GM04503 (cell line): ENCODE results near the gene PRDM16.
"Not testable (repeated sequence)": the region's sequence is repeated elsewhere in the genome, so short reads cannot be mapped to it uniquely, and the experiment has no call there.

Experiments
- DNase-seq: peaks from one replicate; pipeline ENCODE4 v3.0.0-alpha.2; 2012; ENCODE audit warnings: low read depth

The PRDM16 gene

GRCh38 chr1:3082051-3082450, 13.0 kb downstream of the PRDM16 start:
- no peak for DNase-seq

DNA sequence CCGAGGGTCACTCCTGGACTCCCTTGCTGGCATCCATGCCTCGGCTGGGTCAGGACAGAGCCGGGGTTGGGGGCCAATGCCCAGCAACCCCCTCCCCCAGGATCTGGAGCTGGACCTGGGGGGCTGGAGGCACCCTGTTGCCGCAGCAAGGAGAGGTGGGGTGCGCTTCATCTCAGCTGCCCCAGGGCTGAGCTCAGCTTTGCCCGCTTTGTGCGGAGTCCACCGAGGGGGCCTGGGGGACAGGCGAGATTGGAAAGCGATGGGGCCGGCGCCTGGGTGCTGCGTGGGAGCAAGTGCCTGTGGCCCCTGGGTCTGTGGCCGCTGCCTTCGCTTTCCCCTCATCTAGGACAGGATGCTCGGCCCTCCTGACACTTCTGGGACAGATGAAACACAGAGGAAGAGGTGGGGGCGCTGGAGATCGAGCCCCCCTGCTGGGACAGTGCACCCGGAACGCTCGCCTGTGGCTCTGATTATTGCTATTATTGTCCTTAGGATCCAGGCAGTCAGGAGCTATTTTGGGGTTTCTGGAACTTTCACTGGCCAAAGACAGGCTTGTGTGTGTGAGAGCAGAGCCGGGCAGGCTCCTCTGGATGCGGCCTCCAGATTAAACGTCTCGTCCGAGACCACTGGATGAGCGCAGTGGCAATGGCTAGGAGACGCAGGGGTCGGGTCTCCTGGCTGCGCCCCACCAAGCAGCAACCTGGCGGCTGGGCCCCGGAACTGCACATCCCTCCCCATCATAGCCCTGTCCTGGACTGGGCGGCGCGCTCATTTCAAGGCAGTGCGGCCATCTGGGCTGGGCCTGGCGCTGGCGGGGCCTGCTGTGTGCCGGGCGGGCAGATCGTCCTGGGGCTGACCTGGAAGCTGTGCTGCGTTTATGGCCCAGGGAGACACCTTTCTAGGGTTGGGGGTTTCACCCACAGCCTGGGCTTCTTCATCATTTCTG, 13.8 kb downstream of the PRDM16 start:
- no peak for DNase-seq

DNA sequence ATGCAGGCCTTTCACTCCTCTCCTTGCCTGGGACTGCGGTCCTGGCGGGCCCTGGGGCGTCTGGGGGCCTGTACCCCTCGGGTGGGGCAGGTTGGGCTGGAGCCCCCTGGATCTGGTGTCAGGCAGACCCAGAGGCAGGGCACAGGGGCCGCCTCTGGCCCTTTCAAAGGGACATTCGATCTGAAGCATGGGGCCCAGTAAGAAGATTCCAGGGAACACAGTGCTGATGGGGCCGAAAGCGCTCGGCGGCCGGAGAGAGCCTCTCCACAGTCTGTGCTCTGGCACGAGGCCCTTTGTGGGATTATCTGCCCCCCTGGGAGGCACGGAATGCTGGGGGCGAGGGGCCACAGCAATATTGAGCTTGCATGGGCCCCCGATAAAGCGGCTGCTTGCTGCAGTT, 15.2 kb downstream of the PRDM16 start:
- no peak for DNase-seq

- DNase-seq, result no peak
Observed at GRCh38 chr1:3084726-3085125, 15.7 kb downstream of the PRDM16 start.

GRCh38 chr1:3085721-3086120, 16.7 kb downstream of the PRDM16 start:
- no peak for DNase-seq

GRCh38 chr1:3086272-3086974, 17.4 kb downstream of the PRDM16 start:
- DNase-seq, result no peak

DNA sequence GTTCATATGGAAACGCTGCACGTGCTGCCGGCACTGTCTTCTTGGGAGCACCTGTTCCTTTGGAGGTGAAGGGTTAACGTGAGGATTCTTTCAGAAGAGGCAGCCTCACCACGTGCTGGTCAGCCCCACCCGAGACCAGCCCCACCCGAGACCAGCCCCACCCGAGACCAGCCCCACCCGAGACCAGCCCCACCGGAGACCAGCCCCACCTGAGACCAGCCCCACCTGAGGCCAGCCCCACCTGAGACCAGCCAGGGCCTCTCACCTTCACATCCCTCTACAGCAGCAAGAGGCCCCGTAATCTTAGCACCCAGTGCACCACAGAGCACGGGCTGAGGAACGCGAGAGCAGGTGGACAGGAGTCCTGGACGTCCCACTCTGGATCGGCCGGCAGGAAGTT, 18.0 kb downstream of the PRDM16 start:
- no peak for DNase-seq

DNA sequence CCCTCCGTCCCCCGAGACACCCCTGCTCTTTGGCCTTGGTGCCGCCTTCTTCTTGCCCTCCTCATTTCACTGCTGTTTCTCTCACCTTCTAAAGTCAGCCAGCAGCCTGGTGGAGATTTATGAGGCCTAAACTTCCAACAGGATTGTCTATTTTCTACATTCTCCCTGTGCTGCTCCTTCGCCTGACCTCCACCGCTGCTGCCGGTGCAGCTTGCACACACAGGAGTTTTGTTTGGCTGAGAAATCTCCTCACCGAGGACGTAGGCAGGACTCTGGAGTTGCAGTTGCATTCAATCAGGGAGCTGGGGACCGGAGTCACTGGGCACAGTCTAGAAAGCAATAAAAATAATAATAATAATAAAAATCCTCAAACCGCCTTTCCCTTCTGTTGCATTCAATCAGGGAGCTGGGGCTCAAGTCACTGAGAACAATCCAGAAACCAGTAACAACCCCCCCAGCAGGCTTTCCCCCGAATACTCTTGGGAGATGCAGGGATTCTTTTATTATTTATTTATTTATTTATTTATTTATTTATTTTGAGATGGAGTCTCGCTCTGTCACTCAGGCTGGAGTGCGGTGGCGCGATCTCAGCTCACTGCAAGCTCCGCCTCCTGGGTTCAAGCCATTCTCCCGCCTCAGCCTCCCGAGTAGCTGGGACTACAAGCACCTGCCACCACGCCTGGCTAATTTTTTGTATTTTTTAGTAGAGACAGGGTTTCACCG, 19.1 kb downstream of the PRDM16 start:
- not testable (repeated sequence) for DNase-seq

DNA sequence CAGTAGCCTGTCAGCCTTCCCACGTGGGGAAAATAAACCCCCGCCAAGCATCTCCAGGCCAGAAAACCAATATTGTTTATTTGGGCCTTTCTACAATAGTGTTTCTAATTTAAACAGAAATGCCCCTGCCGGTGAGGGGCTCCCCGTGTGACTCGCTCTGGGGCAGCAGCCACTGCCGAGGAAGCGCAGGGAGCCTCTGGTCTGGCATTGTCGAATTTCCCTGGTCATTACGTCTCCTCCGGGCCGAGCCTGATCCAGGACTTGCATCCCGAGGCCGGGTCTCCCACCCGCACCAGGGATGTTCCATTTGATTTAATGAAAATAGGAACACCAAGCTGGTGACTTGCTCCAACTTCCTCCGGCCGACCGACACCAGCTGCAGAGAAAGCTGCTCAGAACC, 20.5 kb downstream of the PRDM16 start:
- no peak for DNase-seq

GRCh38 chr1:3091334-3091733, 22.3 kb downstream of the PRDM16 start:
- no peak for DNase-seq

DNA sequence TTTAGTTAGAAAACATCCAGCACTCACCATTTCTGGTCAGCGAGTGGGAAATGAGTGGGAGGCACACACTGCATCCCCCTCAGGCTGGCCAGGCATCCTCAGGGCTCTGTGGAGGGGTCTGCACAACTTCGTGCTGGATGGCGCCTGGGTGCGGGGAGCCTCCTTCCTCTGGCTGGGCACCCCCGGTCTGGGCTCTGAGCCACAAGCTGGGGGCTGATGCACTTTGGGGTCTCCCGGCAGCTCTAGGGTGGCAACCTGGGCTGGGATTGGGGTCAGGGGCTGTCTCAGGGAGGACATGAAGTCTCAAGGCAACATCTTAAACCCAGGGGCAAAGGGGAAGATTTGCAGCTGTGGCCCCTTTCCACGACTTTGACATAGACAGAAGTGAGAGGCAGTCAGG, 23.5 kb downstream of the PRDM16 start:
- DNase-seq, result no peak

GRCh38 chr1:3093898-3094626, 25.1 kb downstream of the PRDM16 start:
- DNase-seq, result no peak

DNA sequence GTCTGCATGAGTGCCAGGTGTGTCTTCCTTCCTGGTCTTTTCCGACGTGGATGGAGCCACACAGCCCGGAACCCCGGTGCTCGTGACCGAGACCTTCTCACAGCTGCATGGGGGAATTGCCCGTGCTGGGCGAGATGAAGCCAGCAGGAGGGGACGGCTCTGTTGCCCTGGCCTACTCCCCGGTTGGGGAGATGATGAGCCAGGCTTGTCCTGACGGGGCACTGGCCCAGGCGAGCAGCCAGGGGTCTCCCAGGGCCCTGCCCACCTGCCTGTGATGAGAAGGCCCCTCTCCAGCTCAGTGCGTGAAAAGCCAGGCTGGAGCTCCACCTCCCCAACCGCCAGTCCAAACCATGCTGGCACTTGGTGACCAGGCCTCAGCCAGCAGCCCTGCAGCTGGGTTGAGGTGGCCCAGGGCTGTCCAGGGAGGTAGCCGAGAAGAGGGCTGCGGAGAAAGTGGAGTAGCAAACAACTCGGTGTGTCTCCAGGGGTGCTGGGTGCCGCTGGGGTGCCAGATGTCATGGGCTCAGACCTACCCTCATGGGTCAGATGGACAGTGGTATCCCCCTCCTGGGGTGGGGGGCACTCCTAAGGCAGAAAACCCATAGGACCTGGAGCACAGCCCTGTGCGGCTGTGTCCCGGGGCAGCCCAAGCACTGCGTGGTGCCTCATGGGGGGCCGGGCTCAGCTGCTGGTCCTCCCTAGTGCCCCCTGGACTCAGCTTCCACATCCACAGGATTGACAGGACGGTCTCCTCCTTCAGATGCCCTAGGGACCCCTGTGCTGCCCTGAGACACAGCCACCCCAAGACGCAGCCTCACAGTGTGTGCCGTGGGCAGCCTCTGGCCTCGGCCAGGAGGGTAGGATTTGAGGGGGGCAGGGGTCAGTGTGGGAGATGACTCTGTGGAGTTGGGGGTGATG, 26.1 kb downstream of the PRDM16 start:
- DNase-seq, result no peak

DNA sequence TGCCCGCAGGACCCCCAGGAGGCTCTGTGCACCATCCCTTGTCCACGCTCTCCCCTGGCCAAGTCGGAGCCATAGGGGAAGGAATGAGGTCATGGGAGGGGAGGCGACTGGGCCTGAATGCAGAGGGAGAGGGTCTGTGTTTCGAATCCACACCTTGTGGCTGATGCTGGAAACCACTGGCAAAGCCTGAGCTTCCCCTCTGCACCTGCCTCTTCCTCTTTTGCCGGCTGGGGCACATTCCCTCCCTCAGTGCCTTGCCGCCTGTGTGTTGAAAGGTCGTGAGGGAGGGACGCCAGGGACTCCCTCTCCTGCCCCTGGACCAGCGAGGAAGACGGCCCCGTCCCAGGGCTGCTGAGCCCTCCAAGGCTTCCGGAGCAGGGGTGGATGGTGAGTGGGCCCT, 27.3 kb downstream of the PRDM16 start:
- no peak for DNase-seq

DNA sequence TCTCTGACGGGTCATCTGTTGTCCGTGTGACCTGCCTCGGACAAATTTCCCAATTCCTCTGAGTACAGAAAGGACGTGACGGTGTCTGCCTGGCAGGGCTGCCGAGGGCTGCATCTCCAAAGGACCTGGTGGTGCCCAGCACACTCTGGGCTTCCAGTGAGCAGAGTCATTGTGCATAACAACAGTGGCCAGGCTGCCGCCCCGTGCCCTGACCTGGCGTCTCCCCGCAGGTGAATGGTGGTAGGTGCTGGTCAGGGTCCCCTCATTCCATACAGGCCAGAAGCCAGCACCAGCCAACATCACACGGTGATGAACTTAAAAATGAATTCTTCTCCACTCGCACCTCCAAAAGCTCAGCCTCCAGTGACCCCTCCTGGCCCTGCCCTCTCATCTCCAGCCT, 28.2 kb downstream of the PRDM16 start:
- no peak for DNase-seq

DNA sequence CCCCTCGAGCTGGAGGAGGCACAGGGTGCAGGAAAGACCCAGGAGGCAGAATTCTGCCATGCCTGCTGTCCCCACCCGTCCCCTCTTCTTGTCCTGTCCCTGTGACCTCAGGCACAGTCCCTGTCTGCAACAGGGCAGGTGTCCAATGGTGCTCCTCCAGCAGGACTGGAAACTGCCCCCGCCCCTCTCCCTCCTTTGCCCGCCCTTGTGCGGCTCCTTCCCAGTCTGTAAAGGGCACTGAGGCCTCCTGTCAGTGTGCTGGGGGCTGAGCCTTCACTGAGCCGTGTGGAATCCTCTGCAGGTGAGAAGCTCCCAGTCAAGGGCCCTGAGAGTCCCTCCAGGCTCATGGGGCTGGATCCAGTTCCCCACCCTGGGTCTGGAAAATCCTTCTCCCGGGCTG, 28.9 kb downstream of the PRDM16 start:
- DNase-seq, result no peak

DNA sequence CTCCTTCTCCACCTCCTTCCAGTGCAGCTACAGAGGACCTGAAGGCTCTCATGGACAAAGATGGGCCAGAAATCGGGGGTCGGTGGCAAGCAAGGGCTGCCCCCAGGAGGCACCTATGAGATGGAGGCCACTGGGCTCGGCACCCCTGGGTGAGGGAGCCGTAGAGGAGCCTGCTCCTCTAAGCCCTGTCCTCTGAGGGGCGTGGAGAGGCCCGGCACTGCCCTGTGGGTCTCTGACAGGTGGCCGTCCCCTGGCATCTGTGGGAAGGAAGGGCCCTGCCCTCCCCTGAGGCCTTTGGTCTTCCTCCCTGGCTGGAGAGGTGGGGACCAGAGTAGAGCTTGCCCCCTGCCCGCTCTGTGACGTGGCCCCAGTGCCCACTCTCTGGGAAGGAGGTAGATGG, 30.9 kb downstream of the PRDM16 start:
- DNase-seq, result no peak

- DNase-seq, result no peak
Observed at GRCh38 chr1:3101124-3101939, 32.3 kb downstream of the PRDM16 start.

DNA sequence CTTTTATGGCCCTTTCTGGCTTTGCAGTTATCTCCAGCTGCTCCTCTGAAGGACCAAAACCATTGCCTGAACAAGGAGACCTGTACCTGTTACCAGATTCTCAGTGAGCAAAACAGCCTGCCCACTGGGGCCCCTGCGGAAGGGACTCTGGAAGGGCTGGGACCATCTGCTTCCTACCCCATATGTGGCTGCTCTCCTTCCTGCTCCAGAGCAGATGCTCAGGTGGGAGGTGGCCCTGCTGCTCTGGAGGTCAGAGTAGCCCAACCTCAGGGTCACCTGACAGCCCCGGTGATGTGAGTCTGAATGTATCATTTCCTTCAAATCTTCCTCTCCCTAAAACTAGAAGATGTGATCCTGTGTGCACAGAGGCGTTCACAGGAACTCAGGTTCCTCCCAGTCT, 33.6 kb downstream of the PRDM16 start:
- no peak for DNase-seq
